ENCODE data around the gene WDR70.

Gene WDR70

DNA sequence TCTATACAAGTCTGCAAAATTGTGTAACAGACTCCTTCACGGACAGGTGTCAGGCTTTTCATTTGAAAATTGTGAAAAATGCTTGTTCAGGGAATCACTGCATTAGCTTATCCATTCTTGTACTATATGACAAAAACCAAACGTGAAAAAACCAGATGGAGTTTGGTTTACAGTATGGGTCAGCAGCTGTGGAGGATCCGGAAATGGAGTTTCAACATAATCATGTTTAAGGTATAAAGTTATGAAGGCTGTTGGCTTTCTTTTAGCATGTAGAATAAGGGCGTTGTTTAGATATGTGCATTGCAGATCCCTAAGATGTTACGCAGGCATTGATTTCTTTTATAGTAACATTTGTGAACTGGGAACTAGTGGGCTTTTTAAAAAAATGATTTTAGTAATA is 336.9 kb downstream of the WDR70 start:
- DNase-seq (ENCODE audit: insufficient read length, low spot score) (no peak), FAIRE-seq (no peak)

DNA sequence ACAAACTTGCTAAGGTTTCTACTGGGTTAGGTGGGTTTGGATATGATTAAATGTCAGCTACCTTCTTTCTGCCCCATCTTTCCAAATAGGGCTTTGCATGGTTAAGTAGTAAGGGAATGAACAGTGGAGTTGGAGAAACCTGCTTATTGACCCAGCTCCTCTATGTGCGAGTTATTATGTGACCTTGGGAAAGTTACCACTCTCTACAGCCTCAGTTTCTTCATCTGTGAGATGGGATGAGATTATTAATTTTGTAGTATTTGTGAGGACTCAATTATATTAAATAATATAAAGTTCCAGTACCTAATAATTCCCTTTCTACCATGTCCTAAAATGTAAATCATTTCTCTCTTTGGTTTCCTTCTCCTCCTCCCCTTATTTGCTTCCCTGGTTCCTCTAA is 337.3 kb downstream of the WDR70 start:
- FAIRE-seq (peak; percentile 40), DNase-seq (ENCODE audit: insufficient read length, low spot score) (no peak)

DNA sequence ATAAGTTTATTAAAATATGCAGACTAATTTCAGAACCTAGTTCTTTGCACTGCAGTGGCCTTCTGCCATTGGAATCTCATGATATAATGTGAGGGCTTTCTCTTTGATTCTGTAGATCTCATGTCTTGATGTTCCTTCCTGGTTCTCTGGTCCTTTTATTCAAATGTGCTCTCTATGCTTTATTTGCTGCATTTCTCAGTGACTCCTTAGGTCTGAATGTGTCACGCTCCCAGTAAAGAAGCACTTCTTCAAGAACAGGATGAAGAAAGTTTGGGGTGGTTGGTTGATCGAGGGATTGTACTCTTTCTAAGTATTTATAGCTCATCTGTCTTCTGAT is 338.1 kb downstream of the WDR70 start:
- DNase-seq (ENCODE audit: insufficient read length, low spot score), result no peak
- FAIRE-seq, result no peak

GRCh38 chr5:37717613-37718431 is 338.7 kb downstream of the WDR70 start:
- peak; percentile 99 for FAIRE-seq
- peak; percentile 84 for DNase-seq (ENCODE audit: insufficient read length, low spot score)

- FAIRE-seq, result peak; percentile 26
Observed at GRCh38 chr5:37720550-37720952, 341.4 kb downstream of the WDR70 start.

GRCh38 chr5:37721447-37721871 is 342.3 kb downstream of the WDR70 start:
- DNase-seq (ENCODE audit: insufficient read length, low spot score), result no peak
- FAIRE-seq, result no peak

More at GRCh38 chr5:37720550-37720952, 341.4 kb downstream of the WDR70 start:
- no peak for DNase-seq (ENCODE audit: insufficient read length, low spot score)

DNA sequence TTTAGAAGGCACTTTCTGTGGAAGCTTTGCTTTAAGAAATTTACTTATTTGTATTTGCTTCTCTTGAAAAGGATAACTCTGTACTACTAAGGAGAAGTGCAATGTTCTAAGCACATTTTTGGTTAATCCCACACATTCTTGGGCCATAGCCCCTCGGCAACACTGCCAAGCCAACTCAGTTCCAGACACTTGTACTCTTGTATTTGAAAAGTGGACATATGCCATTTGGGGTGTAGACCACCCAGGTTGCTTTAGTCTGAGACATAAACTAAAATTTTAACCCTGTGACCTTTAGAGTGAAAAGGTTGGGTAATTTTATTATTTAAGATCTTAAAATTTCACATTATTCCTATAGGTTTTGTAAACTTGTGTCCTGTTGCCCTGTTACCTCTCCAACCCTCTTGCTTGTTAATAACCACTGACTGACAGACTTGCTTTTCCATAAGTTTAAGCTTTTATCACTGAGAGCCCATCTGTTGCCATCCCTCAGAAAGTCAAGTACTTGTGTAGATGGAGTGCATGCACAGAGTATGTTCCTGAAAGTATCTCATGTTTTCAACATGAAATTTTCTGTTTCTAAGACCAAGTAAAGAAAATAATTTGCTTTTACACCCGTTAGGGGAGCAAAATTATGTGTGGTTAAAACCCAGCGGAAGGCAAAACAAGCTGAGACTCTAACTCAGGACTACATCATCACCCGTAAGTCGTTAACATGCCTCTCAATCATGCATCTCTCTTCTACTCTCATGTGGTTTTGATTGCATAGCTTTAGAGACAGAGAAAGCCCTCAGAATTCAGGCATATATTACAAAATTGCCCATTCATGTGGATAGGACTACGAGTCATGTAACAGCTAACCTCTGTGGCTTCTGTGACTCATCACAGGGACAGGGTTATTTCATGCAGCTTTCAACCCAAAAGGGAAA is 343.4 kb downstream of the WDR70 start:
- FAIRE-seq (no peak), DNase-seq (ENCODE audit: insufficient read length, low spot score) (peak; percentile 62)

DNA sequence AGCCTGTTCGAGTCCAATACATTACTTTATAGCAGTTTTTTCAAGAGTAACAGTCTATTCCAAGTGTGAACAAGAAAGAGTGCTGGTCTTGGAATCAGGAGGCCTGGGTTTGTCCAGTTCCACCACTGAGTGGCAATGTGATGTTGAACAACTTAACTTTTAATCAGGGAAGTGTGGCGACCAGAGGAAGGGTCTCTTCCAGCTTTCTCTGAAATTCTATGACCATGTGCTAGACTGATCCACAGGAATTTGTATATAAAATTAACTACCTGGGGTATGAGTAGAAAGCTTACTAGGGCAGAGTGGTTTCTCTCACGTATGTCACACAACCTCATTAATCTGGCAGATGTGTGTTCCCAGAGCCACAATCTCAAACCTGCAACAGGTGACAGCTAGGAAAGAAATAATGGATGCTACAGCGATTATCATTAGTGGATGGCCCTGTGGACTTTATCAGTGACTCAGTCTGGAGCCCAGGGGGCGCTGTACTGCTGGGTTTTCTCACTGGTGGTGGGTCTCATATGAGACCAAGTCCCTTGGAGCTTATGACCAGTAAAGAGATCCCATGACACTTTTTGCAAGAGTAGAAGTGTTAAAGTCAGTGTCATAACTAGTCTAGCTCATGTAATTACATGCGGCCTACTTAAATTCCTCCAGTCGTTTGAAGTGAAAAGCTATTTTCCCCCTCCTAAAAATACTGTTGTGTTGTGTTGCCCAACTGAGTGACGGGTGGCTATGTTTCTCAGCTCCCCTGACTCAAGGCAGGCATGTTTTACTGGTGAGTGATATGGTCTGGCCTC is 344.2 kb downstream of the WDR70 start:
- DNase-seq (ENCODE audit: insufficient read length, low spot score), result no peak
- FAIRE-seq, result peak; percentile 16

DNA sequence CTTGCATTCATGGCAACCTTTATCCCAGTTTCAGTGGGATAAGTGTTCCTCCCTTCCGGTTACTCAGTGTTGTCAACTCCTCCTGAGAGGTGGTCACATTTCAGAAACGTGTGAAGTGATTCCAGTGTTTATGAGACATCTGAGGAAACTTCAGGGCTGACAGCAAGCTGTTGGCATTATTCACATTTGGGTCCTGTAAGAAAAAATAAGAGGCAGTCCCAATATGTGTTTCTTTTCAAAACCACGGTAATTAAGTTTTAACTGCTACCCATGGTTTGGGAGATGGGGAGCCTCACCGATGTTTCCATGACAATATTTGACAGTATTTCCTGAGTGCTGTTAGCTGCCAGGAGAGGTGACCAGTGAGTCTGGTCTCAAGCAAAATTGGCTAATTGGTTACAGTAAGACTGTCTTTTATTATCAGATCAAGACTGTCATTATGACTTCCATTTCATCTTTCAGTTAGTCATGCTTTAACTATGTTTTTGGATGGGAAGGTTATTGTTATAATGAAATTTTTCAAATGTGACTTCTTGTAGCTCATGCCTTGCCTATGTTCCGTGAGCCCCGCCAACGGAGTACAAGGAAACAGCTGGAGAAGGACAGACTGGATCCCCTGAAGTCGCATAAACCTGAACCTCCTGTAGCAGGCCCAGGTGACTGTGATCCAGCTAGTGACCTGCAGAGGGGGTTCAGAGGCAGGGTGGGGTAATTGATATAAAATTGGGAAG is 345.4 kb downstream of the WDR70 start:
- no peak for DNase-seq (ENCODE audit: insufficient read length, low spot score)
- no peak for FAIRE-seq

- FAIRE-seq (no peak), DNase-seq (ENCODE audit: insufficient read length, low spot score) (no peak)
Observed at GRCh38 chr5:37725185-37725584, 346.1 kb downstream of the WDR70 start.

DNA sequence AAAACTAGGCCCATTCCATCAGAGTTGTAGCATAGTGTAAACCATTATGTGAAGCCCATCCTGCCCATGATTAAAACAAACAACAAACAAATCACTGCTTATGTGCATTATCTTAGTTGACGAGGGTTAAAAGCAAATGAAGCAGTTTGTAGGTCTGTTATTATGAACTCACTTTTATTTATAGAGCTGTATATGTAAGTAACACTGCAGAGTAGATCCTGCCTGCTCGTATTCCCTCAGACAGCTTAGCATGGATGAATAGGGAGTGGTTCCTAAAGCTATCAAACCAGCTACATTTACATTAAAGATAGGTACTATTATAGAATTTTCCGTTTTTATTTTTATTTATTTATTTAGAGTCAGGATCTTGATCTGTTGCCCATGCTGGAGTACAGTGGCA is 348.1 kb downstream of the WDR70 start:
- FAIRE-seq (no peak), DNase-seq (ENCODE audit: insufficient read length, low spot score) (no peak)

GRCh38 chr5:37730896-37731455 is 351.9 kb downstream of the WDR70 start:
- DNase-seq (ENCODE audit: insufficient read length, low spot score) (no peak), FAIRE-seq (peak; percentile 69)

- DNase-seq (ENCODE audit: insufficient read length, low spot score) (no peak), FAIRE-seq (no peak)
Observed at GRCh38 chr5:37734114-37734513, 355.0 kb downstream of the WDR70 start.

- FAIRE-seq, result peak; percentile 79
- no peak for DNase-seq (ENCODE audit: insufficient read length, low spot score)
Observed at GRCh38 chr5:37735649-37736347, 356.7 kb downstream of the WDR70 start.

GRCh38 chr5:37736397-37736796 is 357.3 kb downstream of the WDR70 start:
- FAIRE-seq, result no peak

DNA sequence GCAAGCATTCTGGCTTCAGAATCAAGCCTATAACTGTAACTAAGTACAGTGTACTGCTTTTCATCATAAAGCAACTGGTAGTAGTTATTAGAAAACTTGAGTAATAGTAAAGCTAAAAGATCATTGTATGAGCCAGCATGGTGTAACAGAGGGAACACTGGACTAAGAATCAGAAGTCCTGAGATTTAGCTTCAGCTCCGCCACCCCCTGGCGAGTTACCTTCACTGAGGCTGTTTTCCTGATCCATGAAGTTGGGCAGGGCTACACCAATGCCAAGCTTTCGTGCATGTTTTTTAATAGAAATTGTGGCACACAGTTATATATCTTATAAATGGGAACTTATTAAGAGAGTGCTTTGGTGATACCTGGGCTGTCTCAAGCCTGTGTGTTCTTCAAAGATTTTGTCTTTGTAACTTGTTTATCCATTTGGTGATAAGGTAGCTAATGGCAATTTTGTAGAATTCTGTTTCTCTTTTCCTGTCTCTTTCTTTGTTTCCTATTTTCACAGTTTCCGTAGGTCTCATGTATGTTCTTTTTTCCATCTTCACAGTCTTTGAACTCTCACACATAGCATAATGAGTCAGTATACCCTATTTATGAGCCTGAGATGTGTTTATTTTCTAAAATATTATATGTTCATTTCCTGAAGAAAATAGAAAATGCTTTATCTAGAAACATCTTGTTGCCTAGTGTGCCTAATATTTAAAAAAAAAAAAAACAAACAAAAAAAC is 358.4 kb downstream of the WDR70 start:
- FAIRE-seq, result no peak

More at GRCh38 chr5:37736397-37736796, 357.3 kb downstream of the WDR70 start:
- no peak for DNase-seq (ENCODE audit: insufficient read length, low spot score)

DNA sequence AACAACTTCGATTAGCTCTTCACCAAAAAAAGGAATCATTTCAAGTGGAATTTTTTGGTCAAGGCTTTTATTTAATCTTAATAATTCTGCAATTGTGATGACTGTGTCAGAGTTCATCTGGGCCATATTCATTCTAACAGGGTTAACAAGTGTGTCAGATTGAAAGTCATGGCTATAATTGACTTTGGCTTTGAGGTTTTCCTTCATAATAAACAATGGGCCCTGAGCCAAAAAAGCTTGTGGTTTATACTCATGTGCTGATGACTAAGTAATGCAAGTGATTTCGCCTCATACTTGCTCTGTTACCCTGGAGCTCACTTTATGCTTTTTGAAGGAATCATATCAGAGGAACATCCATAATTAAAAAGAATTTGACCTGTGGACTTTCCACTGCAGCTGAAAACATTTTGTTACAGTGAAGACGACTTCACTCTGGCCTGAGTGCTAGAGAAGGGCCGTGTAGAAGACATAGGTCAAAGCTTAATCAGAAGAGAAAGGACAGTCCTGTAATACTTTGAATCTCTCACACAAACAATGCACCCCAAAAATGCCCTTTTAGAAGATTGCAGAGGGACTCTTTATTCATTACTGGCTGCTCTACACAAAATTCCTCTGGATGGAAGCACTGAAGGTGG is 359.1 kb downstream of the WDR70 start:
- FAIRE-seq (peak; percentile 67), DNase-seq (ENCODE audit: insufficient read length, low spot score) (peak; percentile 61)

More for the DNA sequence above, 358.4 kb downstream of the WDR70 start:
- no peak for DNase-seq (ENCODE audit: insufficient read length, low spot score)

GRCh38 chr5:37738865-37739488 is 359.9 kb downstream of the WDR70 start:
- FAIRE-seq, result no peak
- DNase-seq (ENCODE audit: insufficient read length, low spot score), result no peak

All from HTR-8/SVneo (cell line).